Left forelimb (tissue), 1 donor: ENCODE data around the gene ARHGAP18.

ENCODE experiments used
- DNase-seq: peaks from one replicate; pipeline ENCODE4 v3.0.0-alpha.2; 2018; ENCODE audit warnings: low spot score

ARHGAP18 gene

GRCh38 chr6:129643176-129643575 is 66.8 kb downstream of the ARHGAP18 start:
- no peak for DNase-seq

GRCh38 chr6:129642322-129642721 is 67.7 kb downstream of the ARHGAP18 start:
- DNase-seq, result no peak

GRCh38 chr6:129641344-129641743 is 68.6 kb downstream of the ARHGAP18 start:
- no peak for DNase-seq

- DNase-seq, result no peak
Measured at GRCh38 chr6:129638686-129639085, 71.3 kb downstream of the ARHGAP18 start.

- no peak for DNase-seq
Measured at GRCh38 chr6:129638055-129638684, 71.8 kb downstream of the ARHGAP18 start.

- DNase-seq, result no peak
Measured at GRCh38 chr6:129637340-129638054, 72.5 kb downstream of the ARHGAP18 start.

GRCh38 chr6:129635396-129636130 is 74.4 kb downstream of the ARHGAP18 start:
- no peak for DNase-seq

GRCh38 chr6:129634411-129635230 is 75.4 kb downstream of the ARHGAP18 start:
- no peak for DNase-seq

- no peak for DNase-seq
Measured at GRCh38 chr6:129633529-129633928, 76.4 kb downstream of the ARHGAP18 start.

- no peak for DNase-seq
Measured at GRCh38 chr6:129632172-129632613, 77.8 kb downstream of the ARHGAP18 start.

GRCh38 chr6:129631070-129631469 is 78.9 kb downstream of the ARHGAP18 start:
- no peak for DNase-seq

GRCh38 chr6:129630596-129630995 is 79.4 kb downstream of the ARHGAP18 start:
- DNase-seq, result no peak

- DNase-seq, result no peak
Measured at GRCh38 chr6:129628101-129628815, 81.7 kb downstream of the ARHGAP18 start.

- no peak for DNase-seq
Measured at GRCh38 chr6:129624488-129624887, 85.5 kb downstream of the ARHGAP18 start.

- no peak for DNase-seq
Measured at GRCh38 chr6:129623008-129623732, 86.8 kb downstream of the ARHGAP18 start.

- no peak for DNase-seq
Measured at GRCh38 chr6:129621252-129621651, 88.7 kb downstream of the ARHGAP18 start.

GRCh38 chr6:129620234-129620610 is 89.8 kb downstream of the ARHGAP18 start:
- no peak for DNase-seq

GRCh38 chr6:129619579-129620233 is 90.3 kb downstream of the ARHGAP18 start:
- DNase-seq, result no peak

- DNase-seq, result no peak
Measured at GRCh38 chr6:129617986-129618385, 92.0 kb downstream of the ARHGAP18 start.

- DNase-seq, result no peak
Measured at GRCh38 chr6:129615496-129615895, 94.5 kb downstream of the ARHGAP18 start.
